G401.6 (cell line): ENCODE data around the gene CASR.

Experiments used
- FAIRE-seq: peaks from 2 replicates; lab custom pipeline; 2012; peaks lifted over from hg19 to GRCh38; lab: Jason Lieb, UNC

Gene CASR

GRCh38 chr3:122215592-122216298 is 32.3 kb downstream of the CASR start:
- FAIRE-seq: no peak

DNA sequence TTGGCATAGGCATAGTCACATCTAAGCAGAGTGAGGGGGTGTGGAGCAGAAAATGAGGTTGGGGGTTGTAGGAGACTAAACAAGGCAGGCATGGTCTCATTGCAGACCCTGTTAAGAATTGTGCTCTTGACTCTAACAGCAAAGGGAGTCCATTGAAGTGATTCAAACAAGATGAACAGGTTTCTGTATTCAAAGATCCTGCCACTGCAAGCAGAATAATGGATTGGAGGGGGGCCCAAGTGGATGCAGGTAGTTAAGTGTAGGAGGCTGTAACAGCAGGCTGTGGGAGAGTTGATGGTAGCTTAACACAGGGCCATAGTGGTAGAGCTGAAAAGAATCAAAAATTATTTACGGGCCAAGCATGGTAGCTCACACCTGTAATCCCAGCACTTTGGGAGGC is 34.4 kb downstream of the CASR start:
- FAIRE-seq: no peak

GRCh38 chr3:122219242-122219872 is 35.9 kb downstream of the CASR start:
- FAIRE-seq: no peak

DNA sequence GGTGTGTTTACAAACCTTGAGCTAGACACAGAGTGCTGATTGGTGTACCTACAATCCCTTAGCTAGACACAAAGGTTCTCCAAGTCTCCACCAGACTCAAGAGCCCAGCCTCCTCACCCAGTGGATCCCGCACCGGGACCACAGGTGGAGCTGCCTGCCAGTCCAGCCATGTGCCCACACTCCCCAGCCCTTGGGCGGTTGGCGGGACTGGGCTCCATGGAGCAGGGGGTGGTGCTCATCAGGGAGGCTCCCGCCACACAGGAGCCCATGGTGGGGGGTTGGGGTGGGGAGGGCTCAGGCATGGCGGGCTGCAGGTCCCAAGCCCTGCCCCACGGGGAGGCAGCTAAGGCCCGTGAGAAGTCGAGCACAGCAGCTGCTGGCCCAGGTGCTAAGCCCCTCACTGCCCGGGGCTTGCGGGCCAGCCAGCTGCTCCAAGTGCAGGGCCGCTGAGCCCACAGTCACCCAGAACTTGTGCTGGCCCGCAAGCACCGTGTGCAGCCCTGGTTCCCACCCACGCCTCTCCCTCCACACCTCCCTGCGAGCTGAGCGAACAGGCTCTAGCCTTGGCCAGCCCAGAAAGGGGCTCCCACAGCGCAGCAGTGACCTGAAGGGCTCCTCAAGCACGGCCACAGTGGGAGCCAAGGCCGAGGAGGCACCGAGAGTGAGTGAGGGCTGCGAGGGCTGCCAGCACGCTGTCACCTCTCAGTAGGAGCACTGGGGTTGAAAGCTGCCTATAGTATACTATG is 43.7 kb downstream of the CASR start:
- FAIRE-seq: no peak

- FAIRE-seq: no peak
Measured at GRCh38 chr3:122230174-122230573, 46.7 kb downstream of the CASR start.

- no peak for FAIRE-seq
Measured at GRCh38 chr3:122231465-122232157, 48.1 kb downstream of the CASR start.

DNA sequence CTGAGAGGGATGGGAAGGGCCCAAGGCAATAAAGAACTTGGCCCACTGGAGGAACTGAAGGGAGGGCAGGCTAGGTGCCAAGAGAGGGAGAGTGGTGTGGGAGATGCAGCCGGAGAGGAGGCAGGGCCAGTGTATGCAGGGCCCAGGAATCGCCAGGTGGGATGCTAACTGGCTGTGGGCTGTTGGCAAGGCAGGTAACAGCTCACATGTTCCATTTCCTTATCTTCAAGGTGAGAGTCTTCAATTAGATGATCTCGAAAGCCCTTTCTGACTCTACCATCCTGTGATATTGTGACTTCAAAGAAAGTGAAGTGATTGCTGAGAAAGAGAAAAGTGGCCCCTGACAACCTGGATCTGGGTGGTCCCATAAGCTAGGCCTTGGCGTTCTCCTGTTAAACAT is 49.0 kb downstream of the CASR start:
- FAIRE-seq: no peak

DNA sequence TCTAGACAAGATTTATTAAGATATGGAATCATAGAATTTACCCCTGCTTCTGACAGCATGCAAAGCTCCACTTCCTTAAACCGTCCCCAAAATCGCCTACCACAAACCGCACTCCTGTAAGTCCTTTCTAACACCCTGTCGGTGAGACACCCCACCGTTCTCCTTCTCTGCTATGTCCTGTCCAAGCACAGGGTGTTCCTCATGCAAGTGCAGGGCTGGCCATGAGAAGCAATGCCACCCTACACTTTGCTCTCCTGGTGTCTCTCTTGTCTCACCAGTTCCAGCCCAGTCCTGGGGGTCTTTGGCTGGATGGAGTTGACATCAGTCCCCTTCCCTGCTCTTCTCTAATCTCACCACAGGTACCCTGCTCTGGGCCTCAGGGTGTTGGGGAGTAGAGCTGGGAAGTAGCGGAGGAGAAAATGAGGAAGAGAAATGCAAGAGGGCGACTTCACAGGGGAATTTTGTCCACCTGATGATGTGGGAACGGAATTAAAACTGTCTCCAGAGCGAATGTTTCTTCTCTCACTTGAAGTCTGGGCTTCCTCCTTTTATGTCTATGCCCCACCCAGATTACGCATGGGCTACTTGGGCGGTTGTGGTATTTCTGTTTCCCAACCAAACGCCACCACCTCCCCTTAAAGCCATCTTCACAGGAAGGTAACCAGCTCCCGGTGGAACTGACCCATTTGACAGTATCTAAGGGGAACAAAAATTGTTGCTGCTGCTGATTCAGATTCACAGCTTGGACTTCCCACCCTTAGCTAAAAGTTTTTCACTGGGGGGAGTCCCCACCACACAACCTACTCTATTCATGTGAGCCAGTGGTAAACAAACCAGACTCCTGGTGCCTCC is 49.9 kb downstream of the CASR start:
- FAIRE-seq: no peak

DNA sequence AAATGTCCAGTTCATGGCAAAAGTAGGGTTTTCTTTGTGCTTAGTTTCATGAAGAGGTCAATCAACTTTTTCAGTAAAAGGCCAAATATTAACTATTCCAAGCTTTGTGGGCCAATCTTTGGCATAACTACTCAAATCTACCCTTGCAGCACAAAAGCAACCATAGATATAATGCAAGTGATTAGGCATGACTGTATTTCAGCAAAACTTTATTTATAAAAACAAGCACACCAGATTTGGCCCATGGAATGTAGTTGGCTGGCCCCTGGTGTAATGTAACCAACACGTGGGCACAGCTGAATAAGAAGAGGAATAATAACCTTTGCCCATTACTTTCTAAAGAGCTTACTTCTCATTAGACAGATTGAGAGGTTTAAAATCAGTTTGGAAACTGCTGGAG is 50.6 kb downstream of the CASR start:
- FAIRE-seq: no peak

GRCh38 chr3:122235147-122235546 is 51.7 kb downstream of the CASR start:
- no peak for FAIRE-seq

DNA sequence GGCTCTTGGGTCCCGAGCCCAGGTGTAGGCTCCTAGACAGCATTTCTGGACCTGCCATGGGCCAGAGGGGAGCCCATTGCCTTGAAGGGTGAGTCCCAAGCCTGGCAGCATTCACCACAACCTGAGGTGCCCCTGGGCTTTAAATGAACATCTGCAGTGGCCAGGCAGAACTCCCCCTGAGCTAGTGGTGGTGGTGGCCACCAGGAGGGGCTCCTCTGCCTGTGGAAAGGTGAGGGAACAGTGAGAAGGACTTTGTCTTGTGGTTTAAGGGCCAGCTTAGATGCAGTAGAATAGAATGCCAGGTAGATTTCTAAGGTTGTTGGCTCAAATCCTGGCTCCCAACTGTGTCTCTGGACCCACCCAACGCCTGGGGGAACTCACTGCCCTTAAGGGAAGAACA is 55.6 kb downstream of the CASR start:
- no peak for FAIRE-seq

DNA sequence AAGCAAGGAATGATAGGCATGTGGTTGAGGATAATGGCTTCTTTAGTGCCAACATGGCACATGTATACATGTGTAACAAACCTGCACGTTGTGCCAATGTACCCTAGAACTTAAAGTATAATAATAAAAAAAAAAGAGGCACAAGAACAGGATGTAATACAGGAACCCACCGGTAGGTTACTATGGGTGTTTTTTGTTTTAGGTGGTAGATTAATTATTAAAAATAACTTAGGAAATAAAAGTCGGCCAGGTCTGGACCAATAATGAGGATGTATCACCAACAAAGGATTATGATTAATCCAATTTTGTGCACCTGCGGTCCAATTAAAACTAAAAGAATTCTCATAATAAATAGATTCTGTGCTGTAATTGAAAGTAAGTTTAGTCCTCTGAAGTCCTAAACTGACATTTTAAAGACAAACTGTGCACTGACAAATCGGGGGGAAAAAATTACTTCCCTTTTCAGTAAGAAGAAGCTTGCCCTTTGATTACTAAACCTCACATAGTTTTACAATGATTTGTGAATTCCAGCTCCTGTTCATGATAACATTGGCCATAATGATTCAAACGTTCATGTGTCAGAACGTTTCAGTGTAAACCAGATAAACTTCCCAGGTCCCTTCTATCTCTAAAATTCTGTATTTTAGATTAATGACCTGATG is 62.2 kb downstream of the CASR start:
- FAIRE-seq: no peak

DNA sequence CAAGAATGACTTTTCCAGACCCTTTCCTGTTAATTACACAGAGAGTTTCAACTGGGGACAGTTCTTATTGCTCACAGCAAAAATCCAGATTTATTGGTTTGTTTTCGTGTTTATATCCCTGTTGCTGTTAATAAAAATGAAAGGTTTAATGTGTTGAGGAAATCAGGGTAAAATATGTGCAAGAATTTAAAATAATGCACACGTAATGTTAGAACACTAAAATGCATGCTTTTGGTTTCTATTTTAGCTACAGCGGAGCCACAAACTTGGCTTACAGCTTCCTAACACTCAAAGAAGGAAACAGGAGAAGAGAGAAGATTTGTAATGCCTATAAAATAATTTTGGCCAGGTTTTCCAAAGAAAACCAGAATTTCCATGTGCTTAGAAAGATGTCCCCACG is 62.7 kb downstream of the CASR start:
- FAIRE-seq: no peak

GRCh38 chr3:122247087-122247824 is 63.8 kb downstream of the CASR start:
- FAIRE-seq: no peak

GRCh38 chr3:122247825-122248185 is 64.3 kb downstream of the CASR start:
- FAIRE-seq: no peak

GRCh38 chr3:122251428-122251827 is 68.0 kb downstream of the CASR start:
- FAIRE-seq: no peak

GRCh38 chr3:122253581-122253980 is 70.1 kb downstream of the CASR start:
- FAIRE-seq: no peak

GRCh38 chr3:122255757-122256439 is 72.4 kb downstream of the CASR start:
- no peak for FAIRE-seq

DNA sequence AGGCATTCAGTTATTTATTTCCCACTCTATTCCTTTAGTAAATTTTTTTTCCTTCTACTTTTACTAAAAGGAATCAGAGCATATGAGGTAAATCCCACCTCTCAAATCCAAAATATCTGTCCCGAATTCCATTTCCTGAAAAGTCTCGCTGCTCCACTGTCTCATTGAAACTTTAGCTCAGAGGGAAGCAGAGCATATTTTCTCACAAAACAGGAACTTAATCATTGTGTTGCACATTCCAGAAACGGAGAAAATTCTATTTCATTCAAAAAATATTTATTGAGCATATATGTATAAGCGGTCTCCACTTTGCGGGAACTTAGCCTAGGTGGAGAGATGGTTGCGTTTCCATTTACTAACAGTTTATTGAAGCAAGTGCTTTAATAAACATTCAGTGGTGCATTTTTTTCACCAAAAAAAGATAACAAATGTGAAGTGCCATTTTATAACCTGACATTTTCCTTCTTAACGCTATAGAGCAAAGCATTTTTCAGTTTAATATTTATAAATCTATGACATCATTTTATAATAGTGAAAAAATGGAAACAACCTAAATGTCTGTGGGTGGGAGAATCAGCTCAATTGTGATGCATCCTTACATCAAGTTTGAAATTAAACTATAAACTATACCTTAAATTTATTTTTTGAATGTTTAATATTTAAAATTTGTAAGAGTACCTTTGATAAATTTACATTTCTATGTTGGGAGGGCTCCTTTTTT is 74.3 kb downstream of the CASR start:
- no peak for FAIRE-seq
